ENCODE results near the gene NDUFA12. TPM values are rescaled to one million over a fixed set of nuclear protein-coding genes. Genes with fewer than 3 reads are reported as not detected.

The NDUFA12 gene
- total RNA-seq, 1 donor: 66.6 TPM

GRCh38 chr12:94954948-94955592 lies 48.4 kb downstream of the NDUFA12 start:
- peak; percentile 23 for DNase-seq (ENCODE audit: insufficient read length, low spot score, missing footprints)
- H3K4me3 ChIP-seq (ENCODE audit: insufficient read depth, low read length): no peak overlapping the region
- peaks cover 14% of the 10 kb centered on the region for H3K27me3 ChIP-seq (ENCODE audit: insufficient read depth, low read length)
- H4K20me1 ChIP-seq (ENCODE audit: insufficient read depth, low read length): no peaks in the 10 kb centered on the region
- no peak overlapping the region for H3K27ac ChIP-seq (ENCODE audit: low read depth, low read length)
- TF ChIP-seq, protein P1, sequence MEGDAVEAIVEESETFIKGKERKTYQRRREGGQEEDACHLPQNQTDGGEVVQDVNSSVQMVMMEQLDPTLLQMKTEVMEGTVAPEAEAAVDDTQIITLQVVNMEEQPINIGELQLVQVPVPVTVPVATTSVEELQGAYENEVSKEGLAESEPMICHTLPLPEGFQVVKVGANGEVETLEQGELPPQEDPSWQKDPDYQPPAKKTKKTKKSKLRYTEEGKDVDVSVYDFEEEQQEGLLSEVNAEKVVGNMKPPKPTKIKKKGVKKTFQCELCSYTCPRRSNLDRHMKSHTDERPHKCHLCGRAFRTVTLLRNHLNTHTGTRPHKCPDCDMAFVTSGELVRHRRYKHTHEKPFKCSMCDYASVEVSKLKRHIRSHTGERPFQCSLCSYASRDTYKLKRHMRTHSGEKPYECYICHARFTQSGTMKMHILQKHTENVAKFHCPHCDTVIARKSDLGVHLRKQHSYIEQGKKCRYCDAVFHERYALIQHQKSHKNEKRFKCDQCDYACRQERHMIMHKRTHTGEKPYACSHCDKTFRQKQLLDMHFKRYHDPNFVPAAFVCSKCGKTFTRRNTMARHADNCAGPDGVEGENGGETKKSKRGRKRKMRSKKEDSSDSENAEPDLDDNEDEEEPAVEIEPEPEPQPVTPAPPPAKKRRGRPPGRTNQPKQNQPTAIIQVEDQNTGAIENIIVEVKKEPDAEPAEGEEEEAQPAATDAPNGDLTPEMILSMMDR (IDR thresholded peaks at IDR 0.05; ENCODE audit: extremely low read depth, low read depth, low read length): no peak
- no peak overlapping the region for H3K4me2 ChIP-seq (ENCODE audit: insufficient read depth, low read length)
- H3K9me3 ChIP-seq (ENCODE audit: low read depth, low read length): no peaks in the 10 kb centered on the region
- no peak overlapping the region for H2AFZ ChIP-seq (ENCODE audit: low read length)
- H3K79me2 ChIP-seq (ENCODE audit: insufficient read depth, low read length): no peaks in the 10 kb centered on the region
- no peaks in the 10 kb centered on the region for H3K36me3 ChIP-seq (ENCODE audit: insufficient read depth, low read length)
- H3K4me1 ChIP-seq (ENCODE audit: insufficient read depth, low read length): peaks cover 10% of the 10 kb centered on the region

- peak; percentile 90 for DNase-seq (ENCODE audit: insufficient read length, low spot score, missing footprints)
- Histone ChIP-seq H3K4me1 (ENCODE audit: insufficient read depth, low read length) (peaks cover 10% of the 10 kb centered on the region), H3K36me3 (ENCODE audit: insufficient read depth, low read length) (no peaks in the 10 kb centered on the region)
These were observed 49.3 kb downstream of the NDUFA12 start for GRCh38 chr12:94954029-94954685.

GRCh38 chr12:94952325-94952724 lies 51.2 kb downstream of the NDUFA12 start:
- no peak overlapping the region for H2AFZ ChIP-seq (ENCODE audit: low read length)
- H3K9me3 ChIP-seq (ENCODE audit: low read depth, low read length): no peaks in the 10 kb centered on the region
- H3K36me3 ChIP-seq (ENCODE audit: insufficient read depth, low read length): no peaks in the 10 kb centered on the region
- no peaks in the 10 kb centered on the region for H4K20me1 ChIP-seq (ENCODE audit: insufficient read depth, low read length)
- H3K27me3 ChIP-seq (ENCODE audit: insufficient read depth, low read length): peaks cover 9% of the 10 kb centered on the region
- no peak overlapping the region for H3K27ac ChIP-seq (ENCODE audit: low read depth, low read length)
- peaks cover 10% of the 10 kb centered on the region for H3K4me1 ChIP-seq (ENCODE audit: insufficient read depth, low read length)
- DNase-seq (ENCODE audit: insufficient read length, low spot score, missing footprints): no peak
- H3K4me2 ChIP-seq (ENCODE audit: insufficient read depth, low read length): no peak overlapping the region
- TF ChIP-seq, protein P1 (IDR thresholded peaks at IDR 0.05; ENCODE audit: extremely low read depth, low read depth, low read length): no peak
- H3K4me3 ChIP-seq (ENCODE audit: insufficient read depth, low read length): no peak overlapping the region
- no peaks in the 10 kb centered on the region for H3K79me2 ChIP-seq (ENCODE audit: insufficient read depth, low read length)

More at GRCh38 chr12:94954029-94954685, 49.3 kb downstream of the NDUFA12 start:
- Histone ChIP-seq H3K4me2 (ENCODE audit: insufficient read depth, low read length) (no peak overlapping the region), H3K9me3 (ENCODE audit: low read depth, low read length) (no peaks in the 10 kb centered on the region), H4K20me1 (ENCODE audit: insufficient read depth, low read length) (no peaks in the 10 kb centered on the region), H3K27ac (ENCODE audit: low read depth, low read length) (no peak overlapping the region), H3K4me3 (ENCODE audit: insufficient read depth, low read length) (no peak overlapping the region), H3K27me3 (ENCODE audit: insufficient read depth, low read length) (peaks cover 10% of the 10 kb centered on the region), H2AFZ (ENCODE audit: low read length) (no peak overlapping the region), H3K79me2 (ENCODE audit: insufficient read depth, low read length) (no peaks in the 10 kb centered on the region)
- TF ChIP-seq, protein P1 (IDR thresholded peaks at IDR 0.05; ENCODE audit: extremely low read depth, low read depth, low read length): no peak
